Prostate gland (tissue), 2 donors: Measurements from ENCODE around the gene BNC2. TPM values are rescaled to one million over a fixed set of nuclear protein-coding genes. Genes with fewer than 3 reads are reported as not detected.

Experiments
- DNase-seq: peaks from one replicate; pipeline ENCODE4 v3.0.0-alpha.2; 2019; ENCODE audit warnings: low spot score
- H3K27ac ChIP-seq, 2 donors: fragments of 200-600 bp; sonication (generic); 2 replicates each; pipeline ENCODE4 v1.5.1; 2017 to 2019
- H3K27me3 ChIP-seq: fragments of 200-600 bp; sonication (generic); replicated peaks from 2 replicates; pipeline ENCODE4 v1.5.1; 2019; ENCODE audit not compliant: insufficient read depth
- H3K36me3 ChIP-seq, 2 donors: fragments of 200-600 bp; sonication (generic); 1 replicate in 1 of 2; 2 replicates in 1 of 2; pipeline versions ENCODE4 v1.5.1 to v1.8.1; 2017 to 2019
- H3K4me1 ChIP-seq: fragments of 200-600 bp; sonication (generic); replicated peaks from 2 replicates; pipeline ENCODE4 v1.5.1; 2019
- H3K4me3 ChIP-seq, 2 donors: fragments of 200-600 bp; sonication (generic); 2 replicates each; pipeline ENCODE4 v1.5.1; 2017 to 2019
- H3K9me3 ChIP-seq: fragments of 200-600 bp; sonication (generic); 2 replicates; pipeline ENCODE4 v1.5.1; 2017
- POLR2A ChIP-seq: fragments of 450-650 bp; IDR thresholded peaks from one replicate; pipeline ENCODE4 v1.6.1; 2016; ENCODE audit warnings: antibody characterized with exemption, mild to moderate bottlenecking
- POLR2AphosphoS5 ChIP-seq: sonication (generic); formaldehyde crosslinking; IDR thresholded peaks from one replicate; pipeline ENCODE4 v1.6.1; 2017; ENCODE audit warnings: antibody characterized with exemption
- WGBS: methylation state at CpG from one replicate; pipeline ENCODE4 v1.1.5; 2018; 5-methylcytosine and 5-hydroxymethylcytosine counted together
- intact Hi-C: fragments of 100-400 bp; cut with DNase I; formaldehyde crosslinking; loops from one replicate; pipeline ENCODE4 v1.14.2; 2022
- total RNA-seq, 2 donors: library from RNA; depleted of rRNA; stranded (reverse); fragments of >200 nt; gene quantifications; one replicate each; pipeline ENCODE4 v1.1.0, GENCODE V29; 2016
- TF ChIP-seq, protein P1 (sequence below), 4 experiments: fragments of 200-600 bp in 2 of 4; fragments of 450-650 bp in 2 of 4; sonication (generic) in 2 of 4; IDR thresholded peaks; 1 replicate in 3 of 4; 2 replicates in 1 of 4; pipeline ENCODE4 v1.5.1; 2016 to 2019; ENCODE audit warnings: antibody characterized with exemption in 4 of 4, mild to moderate bottlenecking in 2 of 4, moderate library complexity in 2 of 4

BNC2 gene
- total RNA-seq, 2 donors from 2014 or later: 4.9 to 37.2 TPM

DNA sequence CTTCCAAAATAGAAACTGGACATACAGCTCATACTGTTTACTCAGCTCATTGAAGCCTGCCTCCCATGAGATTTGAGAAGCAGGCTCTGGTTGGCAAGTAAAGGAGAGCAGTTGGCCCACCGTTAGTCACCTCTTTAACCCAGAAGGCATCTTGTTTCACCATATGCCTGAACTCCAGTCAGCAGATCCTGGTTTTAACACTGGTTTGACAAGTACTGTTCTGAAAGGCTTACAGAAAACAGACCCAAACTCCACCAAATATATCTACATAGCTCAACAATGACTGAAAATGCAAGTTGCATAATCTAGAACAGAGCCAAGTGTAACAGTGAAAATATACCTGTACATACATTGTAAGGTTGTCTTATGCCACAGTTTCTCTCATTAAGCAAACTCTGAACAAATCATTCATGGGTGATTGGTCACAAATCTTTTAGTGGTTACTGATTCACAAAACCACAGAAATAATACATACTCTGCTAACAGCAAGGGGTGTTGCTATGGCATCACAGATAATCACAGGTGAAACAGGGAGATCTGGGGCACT, 198.8 kb downstream of the BNC2 start:
- no peak for TF ChIP-seq POLR2A
- TF ChIP-seq, protein P1, sequence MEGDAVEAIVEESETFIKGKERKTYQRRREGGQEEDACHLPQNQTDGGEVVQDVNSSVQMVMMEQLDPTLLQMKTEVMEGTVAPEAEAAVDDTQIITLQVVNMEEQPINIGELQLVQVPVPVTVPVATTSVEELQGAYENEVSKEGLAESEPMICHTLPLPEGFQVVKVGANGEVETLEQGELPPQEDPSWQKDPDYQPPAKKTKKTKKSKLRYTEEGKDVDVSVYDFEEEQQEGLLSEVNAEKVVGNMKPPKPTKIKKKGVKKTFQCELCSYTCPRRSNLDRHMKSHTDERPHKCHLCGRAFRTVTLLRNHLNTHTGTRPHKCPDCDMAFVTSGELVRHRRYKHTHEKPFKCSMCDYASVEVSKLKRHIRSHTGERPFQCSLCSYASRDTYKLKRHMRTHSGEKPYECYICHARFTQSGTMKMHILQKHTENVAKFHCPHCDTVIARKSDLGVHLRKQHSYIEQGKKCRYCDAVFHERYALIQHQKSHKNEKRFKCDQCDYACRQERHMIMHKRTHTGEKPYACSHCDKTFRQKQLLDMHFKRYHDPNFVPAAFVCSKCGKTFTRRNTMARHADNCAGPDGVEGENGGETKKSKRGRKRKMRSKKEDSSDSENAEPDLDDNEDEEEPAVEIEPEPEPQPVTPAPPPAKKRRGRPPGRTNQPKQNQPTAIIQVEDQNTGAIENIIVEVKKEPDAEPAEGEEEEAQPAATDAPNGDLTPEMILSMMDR (IDR thresholded peaks at IDR 0.05): no peak
- no peak for TF ChIP-seq POLR2AphosphoS5
- intact Hi-C loops: no loop called here

DNA sequence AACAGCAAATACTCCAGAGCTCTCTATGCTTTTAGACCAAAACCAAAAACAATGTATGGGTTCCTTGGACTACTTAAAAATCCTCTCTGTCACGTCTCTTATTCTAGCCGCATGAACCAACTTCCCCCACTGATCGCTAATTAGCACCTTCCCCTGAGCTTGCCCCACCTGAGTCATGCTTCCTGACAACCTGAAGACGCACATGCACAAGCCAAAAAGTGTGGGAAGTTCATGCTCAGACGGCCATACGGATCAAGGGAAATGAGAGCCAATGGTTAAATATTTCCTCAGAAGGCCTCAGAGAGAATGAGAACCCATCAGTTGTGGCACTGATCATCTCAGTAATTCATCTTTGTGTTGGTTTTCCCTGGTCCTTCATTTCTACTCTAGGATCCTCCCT, 199.7 kb downstream of the BNC2 start:
- no peak for DNase-seq
- H3K27me3 ChIP-seq: no peaks in the 10 kb centered on the region
- 96% methylated on average over 6 of the region's 6 CpGs for WGBS
- no peaks in the 10 kb centered on the region for H3K36me3 ChIP-seq
- no peak overlapping the region for H3K4me3 ChIP-seq
- H3K9me3 ChIP-seq: no peaks in the 10 kb centered on the region
- no peaks in the 10 kb centered on the region for H3K4me1 ChIP-seq
- no peak for TF ChIP-seq POLR2A
- TF ChIP-seq, protein P1 (IDR thresholded peaks at IDR 0.05): no peak
- TF ChIP-seq POLR2AphosphoS5: no peak
- intact Hi-C loops: no loop called here
- H3K27ac ChIP-seq: no peak overlapping the region

More for the DNA sequence above, 198.8 kb downstream of the BNC2 start:
- Histone ChIP-seq H3K27me3 (no peaks in the 10 kb centered on the region), H3K9me3 (no peaks in the 10 kb centered on the region), H3K27ac (no peak overlapping the region), H3K4me3 (no peak overlapping the region), H3K4me1 (no peaks in the 10 kb centered on the region), H3K36me3 (no peaks in the 10 kb centered on the region)
- DNase-seq: no peak
- 68% methylated on average over 1 of the region's 1 CpG for WGBS

DNA sequence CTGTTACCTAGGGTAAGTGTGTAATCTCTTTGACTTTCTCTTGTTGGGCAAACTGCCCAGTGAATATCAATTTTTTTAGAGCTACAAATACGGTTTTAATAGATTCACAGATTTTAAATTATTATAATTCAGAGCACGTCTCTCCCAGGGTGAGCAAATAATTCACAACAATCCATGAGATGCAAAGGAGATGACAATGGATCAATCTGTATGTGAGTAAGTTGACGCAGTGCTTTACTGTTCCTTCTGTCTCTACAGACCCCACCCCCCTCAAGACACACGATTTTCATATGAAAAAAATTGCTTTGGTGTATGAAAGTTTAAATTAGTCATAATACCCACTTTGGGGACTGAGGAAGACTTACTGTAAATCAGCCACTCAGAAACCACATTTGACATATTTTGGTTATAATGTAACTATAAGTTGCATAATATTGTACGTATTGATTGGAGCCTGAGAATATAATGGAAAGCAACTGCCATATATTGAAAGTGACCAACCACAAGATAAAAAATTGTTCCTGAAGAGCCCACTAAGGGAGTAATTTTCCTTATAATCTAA, 201.7 kb downstream of the BNC2 start:
- no peaks in the 10 kb centered on the region for H3K4me1 ChIP-seq
- no peak overlapping the region for H3K27ac ChIP-seq
- no peaks in the 10 kb centered on the region for H3K27me3 ChIP-seq
- WGBS: 90% methylated on average over 5 of the region's 5 CpGs
- no peaks in the 10 kb centered on the region for H3K9me3 ChIP-seq
- no peak for DNase-seq
- H3K36me3 ChIP-seq: no peaks in the 10 kb centered on the region
- TF ChIP-seq POLR2A (no peak), POLR2AphosphoS5 (no peak)
- TF ChIP-seq, protein P1 (IDR thresholded peaks at IDR 0.05): no peak
- no peak overlapping the region for H3K4me3 ChIP-seq
- intact Hi-C loops: no loop called here

DNA sequence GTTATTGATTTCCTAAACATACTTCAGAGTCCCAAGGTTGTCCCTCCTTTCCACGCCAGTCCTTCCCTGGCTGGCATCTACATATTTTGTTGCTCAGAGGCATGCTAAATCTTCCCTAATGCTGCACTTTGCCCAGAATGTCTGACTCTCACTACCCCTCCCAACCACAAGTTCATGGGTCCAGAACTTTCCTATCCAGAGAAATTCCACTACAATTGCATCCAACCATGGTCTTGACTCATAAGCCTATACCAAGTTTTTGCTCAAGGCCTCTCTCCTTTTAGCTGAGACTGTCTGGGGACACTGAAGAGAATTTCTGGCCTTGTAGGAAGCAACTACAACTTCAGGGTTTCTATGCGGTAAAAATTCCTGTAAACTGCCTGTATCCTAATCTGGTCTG, 206.3 kb downstream of the BNC2 start:
- intact Hi-C loops: no loop called here
- no peaks in the 10 kb centered on the region for H3K4me1 ChIP-seq
- no peaks in the 10 kb centered on the region for H3K36me3 ChIP-seq
- H3K9me3 ChIP-seq: no peaks in the 10 kb centered on the region
- H3K4me3 ChIP-seq: no peak overlapping the region
- TF ChIP-seq POLR2AphosphoS5 (no peak), POLR2A (no peak)
- TF ChIP-seq, protein P1 (IDR thresholded peaks at IDR 0.05): no peak
- no peaks in the 10 kb centered on the region for H3K27me3 ChIP-seq
- H3K27ac ChIP-seq: no peak overlapping the region
- DNase-seq: no peak
- WGBS: 98% methylated on average over 2 of the region's 2 CpGs

DNA sequence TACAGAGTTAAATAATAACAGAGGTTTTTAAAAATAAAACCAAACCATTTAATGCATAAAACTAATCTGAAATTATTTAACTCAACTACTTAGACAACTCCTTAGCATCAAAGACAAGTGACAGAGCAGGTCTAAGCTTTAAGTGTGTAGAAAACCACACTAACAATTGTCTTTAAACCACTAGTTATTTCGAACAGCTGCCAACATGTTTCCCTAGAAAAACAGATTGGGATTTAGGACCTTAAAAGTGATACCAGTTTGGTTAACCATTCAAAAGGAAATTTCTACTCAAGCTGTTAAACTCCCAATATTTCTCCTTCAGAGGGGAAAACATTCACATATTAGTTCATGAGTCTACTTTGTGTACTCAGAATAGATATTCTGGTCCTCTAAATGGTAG, 208.7 kb downstream of the BNC2 start:
- WGBS: 79% methylated on average over 1 of the region's 1 CpG
- intact Hi-C loops: no loop called here
- H3K27ac ChIP-seq: no peak overlapping the region

More for the DNA sequence above, 208.7 kb downstream of the BNC2 start:
- H3K36me3 ChIP-seq: no peaks in the 10 kb centered on the region
- no peak for DNase-seq
- H3K4me3 ChIP-seq: no peak overlapping the region
- H3K4me1 ChIP-seq: no peaks in the 10 kb centered on the region
- TF ChIP-seq POLR2A (no peak), POLR2AphosphoS5 (no peak)
- TF ChIP-seq, protein P1 (IDR thresholded peaks at IDR 0.05): no peak
- H3K9me3 ChIP-seq: no peaks in the 10 kb centered on the region
- no peaks in the 10 kb centered on the region for H3K27me3 ChIP-seq
